ENCODE measurements around the gene WWOX.

Gene WWOX

GRCh38 chr16:79124016-79124756 lies 1024.7 kb downstream of the WWOX start:
- no peak overlapping the region for H3K27ac ChIP-seq
- TF ChIP-seq CTCF (IDR thresholded peaks at IDR 0.05) = no peak
- DNase-seq (ENCODE audit: low spot score) = no peak
- H3K4me3 ChIP-seq = no peak overlapping the region

DNA sequence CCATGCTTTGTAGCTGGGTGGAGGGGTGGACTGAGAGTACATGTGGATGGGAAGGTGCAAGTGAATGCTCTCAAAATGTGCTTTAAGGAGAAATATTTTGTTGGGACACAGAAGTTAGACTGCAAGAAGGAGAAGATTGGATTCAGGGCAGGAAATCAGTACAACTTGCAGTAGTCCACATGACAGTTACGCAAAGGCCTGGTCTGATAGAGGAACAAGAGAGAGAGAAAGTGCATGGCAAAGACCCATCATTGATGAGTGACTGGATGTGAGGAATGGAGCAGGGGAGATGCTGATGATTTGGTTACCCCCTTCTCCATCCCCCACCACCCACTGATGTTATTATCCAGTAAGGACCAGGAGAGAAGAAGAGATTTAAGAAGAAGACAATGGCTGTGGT lies 1028.3 kb downstream of the WWOX start:
- no peak for DNase-seq (ENCODE audit: low spot score)
- no peak overlapping the region for H3K27ac ChIP-seq
- no peak for TF ChIP-seq CTCF (IDR thresholded peaks at IDR 0.05)
- H3K4me3 ChIP-seq = no peak overlapping the region

GRCh38 chr16:79128706-79129105 lies 1029.3 kb downstream of the WWOX start:
- TF ChIP-seq CTCF (IDR thresholded peaks at IDR 0.05) = no peak
- no peak for DNase-seq (ENCODE audit: low spot score)
- no peak overlapping the region for H3K27ac ChIP-seq
- H3K4me3 ChIP-seq = no peak overlapping the region

- Histone ChIP-seq H3K4me3 (no peak overlapping the region), H3K27ac (no peak overlapping the region)
- TF ChIP-seq CTCF (IDR thresholded peaks at IDR 0.05) = no peak
- DNase-seq (ENCODE audit: low spot score) = no peak
Observed at GRCh38 chr16:79130616-79131015, 1031.2 kb downstream of the WWOX start.

GRCh38 chr16:79131321-79132075 lies 1032.0 kb downstream of the WWOX start:
- Histone ChIP-seq H3K4me3 (no peak overlapping the region), H3K27ac (no peak overlapping the region)
- no peak for DNase-seq (ENCODE audit: low spot score)
- no peak for TF ChIP-seq CTCF (IDR thresholded peaks at IDR 0.05)

DNA sequence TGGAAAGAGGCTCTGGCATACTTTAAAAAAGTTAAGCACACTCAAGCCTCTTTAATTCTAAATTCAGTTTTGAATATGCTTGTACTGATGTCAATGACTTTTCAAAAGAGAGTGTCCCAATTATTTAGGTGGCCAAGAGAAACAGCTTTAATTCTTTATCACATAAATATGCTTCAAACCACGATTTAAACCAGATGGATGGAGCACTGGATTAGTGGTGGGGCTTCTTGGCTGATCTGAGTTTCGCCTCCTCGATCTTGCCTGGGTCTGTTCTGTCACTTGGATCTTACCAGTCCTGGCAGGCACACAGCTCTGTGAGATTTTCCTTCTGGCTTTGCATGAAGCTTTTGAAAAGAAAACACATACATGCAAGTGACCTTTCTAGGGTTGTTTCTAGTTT lies 1033.2 kb downstream of the WWOX start:
- no peak for DNase-seq (ENCODE audit: low spot score)
- Histone ChIP-seq H3K27ac (no peak overlapping the region), H3K4me3 (peak overlapping the region; percentile 52)
- no peak for TF ChIP-seq CTCF (IDR thresholded peaks at IDR 0.05)

- DNase-seq (ENCODE audit: low spot score) = no peak
- Histone ChIP-seq H3K4me3 (no peak overlapping the region), H3K27ac (no peak overlapping the region)
- TF ChIP-seq CTCF (IDR thresholded peaks at IDR 0.05) = no peak
Observed at GRCh38 chr16:79134300-79134699, 1034.8 kb downstream of the WWOX start.

Measured in coronary artery (tissue), 2 donors.